ENCODE results near the gene SPECC1.

DNA sequence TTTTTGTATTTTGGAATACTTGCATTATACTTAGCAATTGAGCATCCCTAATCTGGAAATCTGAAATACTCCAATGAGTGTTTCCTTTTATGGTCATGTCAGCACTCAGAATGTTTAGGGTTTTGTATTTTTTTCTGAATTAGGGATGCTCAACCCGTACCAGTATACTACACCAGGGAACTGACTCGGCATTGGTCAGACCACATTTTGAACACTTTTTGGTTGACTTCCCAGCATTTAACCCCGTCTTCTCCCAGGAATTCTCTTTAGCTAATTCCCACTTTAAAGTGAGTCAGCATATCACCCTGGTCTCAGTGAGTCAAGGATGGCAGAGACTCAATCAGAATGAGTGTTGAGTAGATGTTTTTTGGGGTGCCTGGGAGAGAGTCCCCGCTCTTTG is 177.9 kb downstream of the SPECC1 start:
- TF ChIP-seq POLR2A (IDR thresholded peaks at IDR 0.05; ENCODE audit: low read length) (no peak), GATA1 (IDR thresholded peaks at IDR 0.05; ENCODE audit: low read depth, low read length) (no peak)

Measured in erythroblast (primary cell).